NB4 (cell line): ENCODE measurements around the gene KIF3A.

Experiments
- CTCF ChIP-seq: IDR thresholded peaks from one replicate; pipeline ENCODE4 v1.5.1; 2012; ENCODE audit warnings: low read depth, low read length
- MYC ChIP-seq: IDR thresholded peaks from 2 replicates; pipeline ENCODE4 v1.6.1; 2011; ENCODE audit warnings: low read depth, low read length

GRCh38 chr5:132754947-132755346, 17.6 kb upstream of the KIF3A start:
- no peak for TF ChIP-seq MYC
- peak; percentile 3 for TF ChIP-seq CTCF
